HepG2 (cell line): Measurements from ENCODE around the gene ID4. TPM values are rescaled to one million over a fixed set of nuclear protein-coding genes. Genes with fewer than 3 reads are reported as not detected.

Experiments
- ATAC-seq: fragments of 200-7000 bp; cut with Tn5 transposase; 3 replicates; pipeline ENCODE4 v1.9.1; 2020; ENCODE audit warnings: mild to moderate bottlenecking, moderate library complexity
- BruUV-seq: library from RNA; stranded (reverse); fragments of 400-500 nt; replicated peaks from 2 replicates; lab custom pipeline; 2021; lab: Mats Ljungman, UMichigan
- CTCF ChIA-PET: fragments of 300-600 bp; formaldehyde crosslinking; extraction: SDS; loops from one replicate; lab custom pipeline; 2021; ENCODE audit warnings: low total read pairs, inconsistent platforms, low intra/inter-chr PET ratio; lab: Yijun Ruan, JAX
- POLR2A ChIA-PET: fragments of 350-600 bp; sonication (Branson Sonifier 250); formaldehyde crosslinking; loops from one replicate; lab custom pipeline; 2020; ENCODE audit warnings: antibody characterized with exemption, inconsistent platforms; lab: Yijun Ruan, JAX
- DNase-seq: peaks from one replicate; pipeline ENCODE4 v3.0.0-alpha.2; 2015; ENCODE audit warnings: low spot score
- FAIRE-seq: peaks from 3 replicates; lab custom pipeline; 2011; peaks lifted over from hg19 to GRCh38; lab: Jason Lieb, UNC
- H2AFZ ChIP-seq: one replicate; pipeline ENCODE4 v1.6.1; 2011; ENCODE audit warnings: low read length, inconsistent platforms
- H3K27ac ChIP-seq: fragments of 300-600 bp; 3 replicates; pipeline ENCODE4 v1.8.0; 2011; ENCODE audit warnings: mixed run types, mild to moderate bottlenecking, mixed read lengths, low read length, inconsistent platforms; ENCODE audit not compliant: insufficient read depth; ENCODE audit errors: extremely low read length
- H3K27me3 ChIP-seq, 2 experiments: fragments of 200-600 bp in 1 of 2; 2 replicates in 1 of 2; 3 replicates in 1 of 2; pipeline versions ENCODE4 v1.6.0 to v1.8.0; 2011; ENCODE audit warnings: low read length in 2 of 2, mild to moderate bottlenecking in 2 of 2, moderate library complexity in 2 of 2, inconsistent platforms in 1 of 2; ENCODE audit not compliant: insufficient read depth in 2 of 2, control insufficient read depth in 1 of 2
- H3K36me3 ChIP-seq, 2 experiments: fragments of 200-600 bp in 1 of 2; replicated peaks in 1 of 2; 2 replicates in 1 of 2; 3 replicates in 1 of 2; pipeline versions ENCODE4 v1.5.1 to v1.8.0; 2011; ENCODE audit warnings: low read length in 2 of 2, inconsistent platforms in 1 of 2; ENCODE audit not compliant: insufficient read depth in 2 of 2, control insufficient read depth in 1 of 2
- H3K4me1 ChIP-seq: 2 replicates; pipeline ENCODE4 v1.5.1; 2012; ENCODE audit warnings: low read length, inconsistent platforms; ENCODE audit not compliant: insufficient read depth
- H3K4me2 ChIP-seq: 2 replicates; pipeline ENCODE4 v1.6.0; 2011; ENCODE audit warnings: low read depth, low read length, inconsistent platforms
- H3K4me3 ChIP-seq, 3 experiments: fragments of 200-600 bp in 1 of 3; sonication (generic), shearing (Covaris generic) in 1 of 3; replicated peaks in 1 of 3; 2 replicates each; pipeline ENCODE4 v1.5.1; 2011 to 2016; ENCODE audit warnings: low read length in 3 of 3, inconsistent platforms in 2 of 3, low read depth in 2 of 3, mild to moderate bottlenecking in 2 of 3, control low read depth in 1 of 3, mixed read lengths in 1 of 3; ENCODE audit not compliant: insufficient read depth in 1 of 3
- H3K79me2 ChIP-seq: one replicate; pipeline ENCODE4 v1.6.1; 2011; ENCODE audit warnings: low read length, inconsistent platforms; ENCODE audit not compliant: insufficient read depth
- H3K9ac ChIP-seq: 2 replicates; pipeline ENCODE4 v1.6.0; 2011; ENCODE audit warnings: mild to moderate bottlenecking, low read depth, low read length, inconsistent platforms; ENCODE audit not compliant: insufficient read depth
- H3K9me3 ChIP-seq: 2 replicates; pipeline ENCODE4 v1.5.1; 2012; ENCODE audit warnings: mild to moderate bottlenecking, low read length
- H4K20me1 ChIP-seq: 2 replicates; pipeline ENCODE4 v1.6.0; 2011; ENCODE audit warnings: inconsistent platforms, mild to moderate bottlenecking, low read length, moderate library complexity; ENCODE audit not compliant: insufficient read depth
- FOXA1 ChIP-seq, 2 experiments: fragments of 450-650 bp in 1 of 2; sonication (generic) in 1 of 2; formaldehyde crosslinking in 1 of 2; IDR thresholded peaks; 2 replicates each; pipeline versions ENCODE4 v1.4.0 to v1.6.1; 2016 to 2020; ENCODE audit warnings: missing genetic modification reagents in 1 of 2
- IKZF1 ChIP-seq: fragments of 450-650 bp; IDR thresholded peaks from 2 replicates; pipeline ENCODE4 v1.7.1; 2016
- PHF5A ChIP-seq: IDR thresholded peaks from one replicate; pipeline ENCODE4 v1.6.1; 2018; ENCODE audit warnings: low read depth, missing genetic modification reagents; ENCODE audit not compliant: unreplicated experiment
- RCOR2 ChIP-seq: IDR thresholded peaks from 2 replicates; pipeline ENCODE4 v1.6.1; 2016; ENCODE audit warnings: missing biosample characterization, missing genetic modification reagents
- WGBS: methylation state at CpG from one replicate; pipeline ENCODE4 v1.1.6; 2017; ENCODE audit warnings: low lambda C conversion rate; 5-methylcytosine and 5-hydroxymethylcytosine counted together
- in situ Hi-C: cut with HindIII; loops from 2 replicates; pipeline ENCODE4 v1.10.0; 2017; ENCODE audit warnings: low pct_unique_long_range_greater_than_20kb; ENCODE audit not compliant: extremely low pct_ligation_motif_present
- intact Hi-C: fragments of 100-400 bp; cut with micrococcal nuclease; formaldehyde crosslinking; loops from one replicate; pipeline ENCODE4 v1.10.0; 2022; ENCODE audit not compliant: unreplicated experiment
- polyA plus RNA-seq, 8 experiments: library from polyadenylated mRNA; depleted of rRNA in 3 of 8; stranded (reverse) in 7 of 8; unstranded in 1 of 8; fragments of >200 nt; fragmentation: Illumina TruSeq in 4 of 8; extraction: Trizol in 4 of 8; gene quantifications; 2 replicates each; pipeline versions ENCODE4 v1.2.1 to v1.2.3, GENCODE V29; 2011 to 2016; ENCODE audit warnings: low read depth in 4 of 8, missing spikeins in 1 of 8, mixed read lengths in 1 of 8; ENCODE audit not compliant: insufficient read depth in 1 of 8
- total RNA-seq, 5 experiments: library from RNA; depleted of rRNA; stranded (reverse); fragments of >200 nt; fragmentation: Illumina TruSeq; extraction: Trizol; gene quantifications; 2 replicates each; pipeline ENCODE4 v1.2.3, GENCODE V29; 2016; ENCODE audit warnings: low read depth in 1 of 5
- TF ChIP-seq, protein P1 (sequence below): sonication (generic); formaldehyde crosslinking; IDR thresholded peaks from 2 replicates; pipeline ENCODE4 v1.4.0; 2020; ENCODE audit warnings: missing genetic modification reagents, borderline replicate concordance
- TF ChIP-seq, protein P2 (sequence below): sonication (generic); formaldehyde crosslinking; IDR thresholded peaks from 2 replicates; pipeline ENCODE4 v1.5.0; 2020; ENCODE audit warnings: mild to moderate bottlenecking, missing genetic modification reagents, moderate library complexity
- TF ChIP-seq, protein P3 (sequence below): IDR thresholded peaks from 2 replicates; pipeline ENCODE4 v1.6.1; 2016; ENCODE audit warnings: control low read depth

ID4 gene
- total and polyA plus RNA-seq, 2 of the 13 experiments (the other 11 are each of a cell fraction or from before 2014, with no cell fraction given) = 0.20 to 0.44 TPM

DNA sequence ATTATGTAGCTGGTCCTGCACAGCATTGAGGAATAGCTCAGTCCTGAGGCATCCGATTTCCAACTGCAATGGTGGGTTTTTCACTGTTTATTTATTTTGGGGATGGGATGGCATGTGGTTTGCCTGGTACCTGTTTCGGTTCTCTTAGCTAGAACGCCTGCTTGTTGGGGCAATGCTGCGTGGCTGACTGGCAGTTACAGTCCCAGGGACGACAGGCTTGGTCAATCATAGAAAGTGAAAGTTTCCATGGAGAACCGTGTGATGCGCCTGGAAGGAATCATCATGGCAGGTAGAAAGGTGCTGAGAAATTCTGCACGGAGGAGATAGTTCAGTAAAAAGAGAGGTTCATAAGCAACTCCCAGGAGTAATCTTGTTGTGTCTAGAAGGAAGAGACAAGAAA is 18.4 kb downstream of the ID4 start (continued):
- TF ChIP-seq, protein P1, sequence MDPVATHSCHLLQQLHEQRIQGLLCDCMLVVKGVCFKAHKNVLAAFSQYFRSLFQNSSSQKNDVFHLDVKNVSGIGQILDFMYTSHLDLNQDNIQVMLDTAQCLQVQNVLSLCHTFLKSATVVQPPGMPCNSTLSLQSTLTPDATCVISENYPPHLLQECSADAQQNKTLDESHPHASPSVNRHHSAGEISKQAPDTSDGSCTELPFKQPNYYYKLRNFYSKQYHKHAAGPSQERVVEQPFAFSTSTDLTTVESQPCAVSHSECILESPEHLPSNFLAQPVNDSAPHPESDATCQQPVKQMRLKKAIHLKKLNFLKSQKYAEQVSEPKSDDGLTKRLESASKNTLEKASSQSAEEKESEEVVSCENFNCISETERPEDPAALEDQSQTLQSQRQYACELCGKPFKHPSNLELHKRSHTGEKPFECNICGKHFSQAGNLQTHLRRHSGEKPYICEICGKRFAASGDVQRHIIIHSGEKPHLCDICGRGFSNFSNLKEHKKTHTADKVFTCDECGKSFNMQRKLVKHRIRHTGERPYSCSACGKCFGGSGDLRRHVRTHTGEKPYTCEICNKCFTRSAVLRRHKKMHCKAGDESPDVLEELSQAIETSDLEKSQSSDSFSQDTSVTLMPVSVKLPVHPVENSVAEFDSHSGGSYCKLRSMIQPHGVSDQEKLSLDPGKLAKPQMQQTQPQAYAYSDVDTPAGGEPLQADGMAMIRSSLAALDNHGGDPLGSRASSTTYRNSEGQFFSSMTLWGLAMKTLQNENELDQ (CRISPR knock-in tag) = no peak
- TF ChIP-seq, all 625 proteins: peak for 0

DNA sequence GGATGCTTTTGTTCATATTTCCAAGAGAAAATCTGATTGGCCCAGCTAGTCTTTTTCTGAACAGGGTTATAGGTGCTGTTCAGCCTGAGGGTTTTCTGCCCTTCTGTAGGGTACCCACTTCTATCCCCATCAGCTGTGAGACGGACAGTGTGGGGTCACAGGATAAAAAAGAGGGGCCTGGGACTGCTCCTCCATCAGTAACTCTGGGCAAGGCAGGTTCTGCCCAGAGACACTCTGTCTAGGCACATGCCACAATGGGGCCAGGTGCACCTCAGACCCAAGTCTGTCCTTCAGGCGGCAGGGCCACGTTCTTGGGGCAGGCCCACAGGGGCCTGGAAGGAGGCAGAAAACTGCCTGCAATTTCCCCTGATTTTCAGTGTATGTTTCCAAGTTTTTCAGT is 20.0 kb downstream of the ID4 start:
- H3K9me3 ChIP-seq = no peaks in the 10 kb centered on the region
- H3K79me2 ChIP-seq = no peaks in the 10 kb centered on the region
- POLR2A ChIA-PET = no interaction called here
- no peaks in the 10 kb centered on the region for H3K36me3 ChIP-seq
- no peak overlapping the region for H3K4me3 ChIP-seq
- peaks cover 2 to 38% of the 10 kb centered on the region in 2 experiments; a peak in 3 of 5 replicates for H3K27me3 ChIP-seq
- H4K20me1 ChIP-seq = no peaks in the 10 kb centered on the region
- ATAC-seq (no peak), DNase-seq (no peak), FAIRE-seq (no peak)
- intact Hi-C loops = loop anchor here (10.0 kb wide), 1 partner anchor 212 kb away; no protein-coding TSS in a partner anchor
- in situ Hi-C loops = loop anchor here (25.0 kb wide), 1 partner anchor 1270 kb away; no protein-coding TSS in a partner anchor
- no peak overlapping the region for H3K9ac ChIP-seq
- 35% methylated on average over 3 of the region's 3 CpGs for WGBS
- H3K27ac ChIP-seq = no peak overlapping the region
- H3K4me1 ChIP-seq = no peaks in the 10 kb centered on the region
- no TSS peak for BruUV-seq
- H2AFZ ChIP-seq = no peak overlapping the region
- TF ChIP-seq, protein P2, sequence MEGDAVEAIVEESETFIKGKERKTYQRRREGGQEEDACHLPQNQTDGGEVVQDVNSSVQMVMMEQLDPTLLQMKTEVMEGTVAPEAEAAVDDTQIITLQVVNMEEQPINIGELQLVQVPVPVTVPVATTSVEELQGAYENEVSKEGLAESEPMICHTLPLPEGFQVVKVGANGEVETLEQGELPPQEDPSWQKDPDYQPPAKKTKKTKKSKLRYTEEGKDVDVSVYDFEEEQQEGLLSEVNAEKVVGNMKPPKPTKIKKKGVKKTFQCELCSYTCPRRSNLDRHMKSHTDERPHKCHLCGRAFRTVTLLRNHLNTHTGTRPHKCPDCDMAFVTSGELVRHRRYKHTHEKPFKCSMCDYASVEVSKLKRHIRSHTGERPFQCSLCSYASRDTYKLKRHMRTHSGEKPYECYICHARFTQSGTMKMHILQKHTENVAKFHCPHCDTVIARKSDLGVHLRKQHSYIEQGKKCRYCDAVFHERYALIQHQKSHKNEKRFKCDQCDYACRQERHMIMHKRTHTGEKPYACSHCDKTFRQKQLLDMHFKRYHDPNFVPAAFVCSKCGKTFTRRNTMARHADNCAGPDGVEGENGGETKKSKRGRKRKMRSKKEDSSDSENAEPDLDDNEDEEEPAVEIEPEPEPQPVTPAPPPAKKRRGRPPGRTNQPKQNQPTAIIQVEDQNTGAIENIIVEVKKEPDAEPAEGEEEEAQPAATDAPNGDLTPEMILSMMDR (CRISPR knock-in tag) = no peak
- TF ChIP-seq, protein P3, sequence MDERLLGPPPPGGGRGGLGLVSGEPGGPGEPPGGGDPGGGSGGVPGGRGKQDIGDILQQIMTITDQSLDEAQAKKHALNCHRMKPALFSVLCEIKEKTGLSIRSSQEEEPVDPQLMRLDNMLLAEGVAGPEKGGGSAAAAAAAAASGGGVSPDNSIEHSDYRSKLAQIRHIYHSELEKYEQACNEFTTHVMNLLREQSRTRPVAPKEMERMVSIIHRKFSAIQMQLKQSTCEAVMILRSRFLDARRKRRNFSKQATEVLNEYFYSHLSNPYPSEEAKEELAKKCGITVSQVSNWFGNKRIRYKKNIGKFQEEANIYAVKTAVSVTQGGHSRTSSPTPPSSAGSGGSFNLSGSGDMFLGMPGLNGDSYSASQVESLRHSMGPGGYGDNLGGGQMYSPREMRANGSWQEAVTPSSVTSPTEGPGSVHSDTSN (CRISPR knock-in tag) = no peak
- TF ChIP-seq PHF5A (CRISPR knock-in tag) (no peak), IKZF1 (no peak), RCOR2 (CRISPR knock-in tag) (no peak), FOXA1 (IDR thresholded peaks at IDR 0.05) (no peak), FOXA1 (CRISPR knock-in tag; IDR thresholded peaks at IDR 0.05) (no peak)
- no peak overlapping the region for H3K4me2 ChIP-seq
- CTCF ChIA-PET = no interaction called here
